Measurements from ENCODE around the gene RBMS3. TPM values are rescaled to one million over a fixed set of nuclear protein-coding genes. Genes with fewer than 3 reads are reported as not detected.

The RBMS3 gene
- total and polyA plus RNA-seq, 2 of the 13 experiments (the other 11 are each of a cell fraction or from before 2014, with no cell fraction given), result not detected

GRCh38 chr3:29481969-29482767 lies 201.3 kb downstream of the RBMS3 start:
- Histone ChIP-seq H3K4me2 (ENCODE audit: low read depth, low read length) (no peak overlapping the region), H3K27me3 (ENCODE audit: control insufficient read depth in 1 of 2, insufficient read depth in 2 of 2, low read length in 2 of 2) (no peaks in the 10 kb centered on the region), H3K27ac (ENCODE audit: extremely low read length, insufficient read depth, low read length) (no peak overlapping the region), H3K9ac (ENCODE audit: insufficient read depth, low read depth, low read length) (no peak overlapping the region), H2AFZ (ENCODE audit: low read length) (no peak overlapping the region), H3K9me3 (ENCODE audit: low read length) (no peaks in the 10 kb centered on the region), H3K79me2 (ENCODE audit: insufficient read depth, low read length) (no peaks in the 10 kb centered on the region), H3K4me3 (replicated peaks in 1 of 3; ENCODE audit: insufficient read depth in 1 of 3, low read depth in 2 of 3, low read length in 3 of 3) (no peak overlapping the region), H3K36me3 (replicated peaks in 1 of 2; ENCODE audit: control insufficient read depth in 1 of 2, insufficient read depth in 2 of 2, low read length in 2 of 2) (no peaks in the 10 kb centered on the region), H4K20me1 (ENCODE audit: insufficient read depth, low read length) (no peaks in the 10 kb centered on the region), H3K4me1 (ENCODE audit: insufficient read depth, low read length) (no peaks in the 10 kb centered on the region)
- ChIA-PET CTCF (ENCODE audit: low intra/inter-chr PET ratio, low total read pairs) (no interaction called here), POLR2A (no interaction called here)
- ATAC-seq (no peak), DNase-seq (ENCODE audit: low spot score) (no peak), FAIRE-seq (no peak)
- TF ChIP-seq ZNF513 (CRISPR knock-in tag; conservative IDR thresholded peaks at IDR 0.05) (no peak), NKX3-1 (CRISPR knock-in tag; IDR thresholded peaks at IDR 0.05) (no peak), ONECUT2 (CRISPR knock-in tag; IDR thresholded peaks at IDR 0.05) (no peak), MYPOP (CRISPR knock-in tag; IDR thresholded peaks at IDR 0.05) (no peak), ELK4 (CRISPR knock-in tag; IDR thresholded peaks at IDR 0.05; ENCODE audit: borderline replicate concordance) (no peak), SRF (IDR thresholded peaks at IDR 0.05; ENCODE audit: low read depth, low read length) (no peak)
- BruUV-seq (replicated peaks), result no TSS peak
- 92% methylated on average over 3 of the region's 3 CpGs for WGBS (ENCODE audit: low lambda C conversion rate)
- in situ Hi-C loops (cut with HindIII; ENCODE audit: extremely low pct_ligation_motif_present, low pct_unique_long_range_greater_than_20kb), result no loop called here
- intact Hi-C loops (cut with micrococcal nuclease; ENCODE audit: unreplicated experiment), result no loop called here
